GM19463 (cell line): ENCODE data around the gene ASIC3.

ENCODE experiments used
- ATAC-seq: cut with Tn5 transposase; IDR thresholded peaks from one replicate; pipeline ENCODE4 v1.9.1; 2021; ENCODE audit warnings: mild to moderate bottlenecking, moderate library complexity; ENCODE audit not compliant: unreplicated experiment

ASIC3 gene

DNA sequence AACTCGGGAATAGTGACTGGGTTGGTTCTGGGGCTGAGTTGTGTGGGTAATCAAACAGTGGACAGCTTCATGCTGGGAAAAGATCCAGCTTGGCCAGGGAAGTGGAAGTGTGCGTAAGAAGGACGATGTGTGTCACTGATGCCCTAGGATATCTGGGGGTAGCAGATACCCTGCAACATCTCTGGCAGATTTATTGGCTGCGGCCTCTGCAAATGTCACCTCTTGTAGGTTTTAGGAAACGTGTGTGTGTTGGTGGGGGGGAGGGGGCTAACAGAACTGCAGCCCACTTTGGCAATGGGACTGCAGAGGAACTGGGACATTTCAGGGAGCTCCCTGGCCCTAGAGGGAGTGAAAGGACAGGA, 37.0 kb downstream of the ASIC3 start:
- no peak for ATAC-seq

DNA sequence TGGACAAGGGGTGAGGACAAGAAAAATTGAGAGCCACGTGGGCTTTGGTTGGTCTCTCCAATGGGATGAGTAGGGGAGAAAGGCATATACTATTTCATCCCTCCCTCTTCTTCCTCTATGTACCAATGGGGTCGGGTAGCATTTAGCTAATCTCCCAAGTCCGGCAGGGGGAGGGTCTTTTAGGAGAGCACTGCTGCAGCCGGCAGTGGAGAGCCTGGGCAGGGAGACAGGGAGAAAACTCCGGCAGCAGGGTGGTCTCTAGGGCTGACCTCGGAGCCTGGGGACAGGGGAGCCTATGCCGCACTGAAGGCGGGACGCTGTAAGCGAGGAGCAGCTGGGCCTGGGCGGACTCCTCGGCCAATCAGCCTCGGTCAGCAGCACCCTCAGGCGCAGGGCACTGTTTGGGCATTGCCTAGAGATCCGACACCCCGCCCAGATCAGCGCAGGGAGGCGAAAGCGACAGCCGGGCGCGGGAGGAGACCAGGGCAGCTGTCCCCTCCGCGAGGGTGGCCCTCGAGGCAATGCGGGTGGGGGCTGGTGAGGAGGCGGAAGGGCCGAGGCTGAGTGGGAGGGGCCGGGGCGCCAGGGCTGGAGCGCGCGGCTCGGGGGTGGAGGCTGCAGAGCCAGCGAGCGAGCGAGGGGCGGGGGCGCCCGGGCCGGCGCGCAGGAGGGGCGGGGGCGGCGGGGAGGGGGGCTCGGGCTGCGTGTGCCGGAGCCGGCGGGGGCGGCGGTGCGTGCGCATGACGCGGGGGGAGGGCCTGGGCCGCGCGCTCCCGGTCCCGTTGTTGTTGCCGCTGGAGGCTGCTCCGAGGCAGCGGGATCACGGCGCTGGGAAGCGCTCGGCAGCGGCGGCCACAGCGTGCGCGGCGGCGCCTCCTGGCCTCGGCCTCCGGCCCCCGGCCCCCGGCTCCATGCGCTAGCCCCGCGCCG, 37.6 kb downstream of the ASIC3 start, which contains the start of gene AGAP3:
Gene AGAP3, plus strand, starts transcription at position 785 of the 930 bp plus-strand sequence. CDS start 267 bp downstream, outside the sequence.
- ATAC-seq = peak; percentile 41

- ATAC-seq = no peak
These were observed 38.5 kb downstream of the ASIC3 start for GRCh38 chr7:151086802-151087244.

- ATAC-seq = peak; percentile 27
These were observed 39.1 kb downstream of the ASIC3 start for GRCh38 chr7:151087245-151088018.

GRCh38 chr7:151088019-151088855, 39.9 kb downstream of the ASIC3 start:
- ATAC-seq = no peak

DNA sequence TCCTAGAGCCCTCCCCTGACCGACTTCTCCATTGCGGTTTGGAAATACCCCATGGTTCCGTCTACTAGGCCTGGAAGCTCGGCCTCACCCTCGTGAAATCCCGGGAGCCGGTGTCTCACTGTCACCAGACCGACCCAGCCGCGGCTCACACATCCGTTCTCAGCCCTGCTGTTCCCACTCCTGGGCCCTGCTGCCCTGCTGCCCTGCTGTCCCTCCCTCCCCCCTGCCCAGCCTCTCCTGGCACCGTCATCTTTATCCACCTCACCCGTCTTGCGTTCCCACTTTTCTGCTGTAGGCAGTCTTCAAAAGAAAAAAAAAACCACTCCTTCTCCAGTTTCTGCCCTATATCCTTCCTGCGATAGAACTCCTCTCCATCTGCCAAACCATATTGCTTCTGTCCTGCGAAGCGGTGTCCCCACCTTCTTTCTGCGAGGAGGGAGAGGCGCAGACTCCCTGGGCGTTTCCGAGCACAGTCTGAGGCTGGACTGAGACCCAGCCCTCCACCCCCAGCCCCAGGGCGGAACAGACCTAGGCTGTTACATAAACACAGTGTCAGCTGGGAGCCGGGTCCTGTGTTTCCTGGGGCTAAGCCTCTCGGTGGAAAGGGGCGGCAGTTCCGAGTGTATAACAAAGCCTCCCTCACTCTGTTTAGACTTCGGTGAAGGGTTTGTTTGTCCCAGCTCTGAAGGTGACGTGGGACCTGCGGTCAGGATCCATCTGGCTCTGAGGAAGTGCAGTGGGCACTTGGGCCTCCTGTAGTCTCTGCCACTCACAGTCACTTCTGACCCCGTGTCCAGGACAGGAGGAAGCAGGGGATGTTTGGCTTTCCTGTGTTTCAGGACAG, 40.7 kb downstream of the ASIC3 start:
- ATAC-seq = no peak

- ATAC-seq = no peak
These were observed 41.8 kb downstream of the ASIC3 start for GRCh38 chr7:151089893-151090730.

- no peak for ATAC-seq
These were observed 42.7 kb downstream of the ASIC3 start for GRCh38 chr7:151091003-151091402.

DNA sequence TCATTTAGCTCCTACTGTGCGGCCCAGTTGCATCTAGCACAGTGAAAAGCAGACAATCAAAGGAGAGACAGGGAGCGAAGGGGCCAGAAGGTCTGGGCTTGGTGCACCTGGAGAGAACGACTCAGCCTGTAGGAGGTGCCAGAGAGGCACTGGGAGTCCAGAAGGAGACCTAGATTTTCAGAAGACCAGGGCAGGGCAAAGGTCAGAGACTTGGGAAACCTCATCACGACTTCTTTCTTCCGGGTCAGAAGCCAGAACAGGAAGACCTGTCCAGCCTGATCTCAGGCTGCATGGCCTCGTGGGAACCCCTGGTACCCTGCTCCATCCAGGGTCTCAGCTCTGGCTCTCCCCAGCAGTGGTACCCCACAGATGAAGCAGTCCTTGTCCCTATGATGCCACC, 43.1 kb downstream of the ASIC3 start:
- no peak for ATAC-seq

DNA sequence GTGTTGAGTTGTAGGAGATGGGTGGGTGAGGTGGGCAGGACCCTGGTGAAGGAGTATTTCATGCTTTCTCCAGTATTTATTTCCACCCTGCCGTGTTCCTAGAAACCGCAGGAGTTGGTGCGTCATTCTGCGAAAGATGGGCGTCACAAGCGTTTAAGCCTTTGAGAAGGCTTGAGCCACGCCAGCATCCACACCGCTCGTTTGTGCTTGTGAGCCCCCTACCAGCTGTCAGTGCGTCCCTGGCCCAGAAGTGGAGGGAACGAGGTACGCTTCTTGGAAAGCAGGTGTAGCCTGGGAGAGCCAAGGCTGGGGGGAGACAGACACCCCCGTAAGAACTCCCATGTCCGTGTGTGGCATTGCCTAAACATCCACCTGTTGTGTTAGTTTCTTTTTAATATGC, 43.7 kb downstream of the ASIC3 start:
- no peak for ATAC-seq

DNA sequence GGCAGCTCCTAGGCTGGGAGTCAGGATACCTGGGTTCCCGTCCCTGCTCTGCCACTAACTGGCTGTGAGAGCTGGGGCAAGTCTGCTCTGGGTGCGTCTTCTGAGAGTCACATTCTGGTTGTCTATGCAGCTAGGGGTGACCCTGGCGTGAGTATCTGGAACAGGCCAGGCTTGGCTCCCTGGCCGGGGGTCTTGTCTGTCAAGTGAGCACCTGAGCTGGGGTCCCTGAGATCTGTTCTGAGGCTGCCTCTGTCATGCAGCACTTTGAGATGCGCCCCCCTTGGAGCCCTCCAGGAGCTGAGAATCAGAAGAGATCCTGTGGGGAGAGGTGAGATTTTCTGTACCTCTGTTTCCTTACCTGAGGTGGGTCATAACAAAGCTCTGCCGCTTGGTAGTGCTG, 45.4 kb downstream of the ASIC3 start:
- no peak for ATAC-seq

GRCh38 chr7:151094675-151095074, 46.3 kb downstream of the ASIC3 start:
- no peak for ATAC-seq

- ATAC-seq = no peak
These were observed 46.9 kb downstream of the ASIC3 start for GRCh38 chr7:151095123-151095797.

DNA sequence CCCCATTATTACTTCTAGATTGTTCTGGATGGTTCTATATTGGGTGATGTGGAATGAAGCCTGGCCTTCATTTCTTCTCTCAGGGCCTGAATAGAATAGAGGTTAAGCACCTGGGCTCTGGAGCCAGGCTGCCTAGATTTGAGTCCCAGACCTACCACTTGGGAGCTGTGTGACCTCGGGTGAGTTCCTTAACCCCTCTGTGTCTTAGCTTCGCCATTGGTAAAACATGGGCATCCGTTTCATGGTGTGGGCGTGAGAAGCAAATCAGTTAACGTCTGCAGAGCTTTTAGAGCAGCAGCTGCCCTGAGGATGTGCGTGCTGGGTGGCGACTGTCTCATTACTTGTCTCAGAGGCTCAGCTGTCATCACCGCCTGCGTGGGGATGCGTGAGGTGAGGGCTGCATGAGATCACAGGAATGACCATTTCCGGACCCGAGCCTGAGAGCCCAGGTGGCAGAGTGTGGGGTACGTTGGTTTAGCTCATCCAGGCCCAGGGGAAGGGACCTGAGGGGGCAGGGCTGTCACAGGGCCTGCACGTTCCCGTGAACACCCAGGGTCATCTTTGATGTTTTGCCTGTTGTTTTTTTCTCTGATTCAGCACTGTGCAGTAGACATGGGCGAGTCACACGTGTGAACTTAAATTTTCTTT, 47.6 kb downstream of the ASIC3 start:
- no peak for ATAC-seq

DNA sequence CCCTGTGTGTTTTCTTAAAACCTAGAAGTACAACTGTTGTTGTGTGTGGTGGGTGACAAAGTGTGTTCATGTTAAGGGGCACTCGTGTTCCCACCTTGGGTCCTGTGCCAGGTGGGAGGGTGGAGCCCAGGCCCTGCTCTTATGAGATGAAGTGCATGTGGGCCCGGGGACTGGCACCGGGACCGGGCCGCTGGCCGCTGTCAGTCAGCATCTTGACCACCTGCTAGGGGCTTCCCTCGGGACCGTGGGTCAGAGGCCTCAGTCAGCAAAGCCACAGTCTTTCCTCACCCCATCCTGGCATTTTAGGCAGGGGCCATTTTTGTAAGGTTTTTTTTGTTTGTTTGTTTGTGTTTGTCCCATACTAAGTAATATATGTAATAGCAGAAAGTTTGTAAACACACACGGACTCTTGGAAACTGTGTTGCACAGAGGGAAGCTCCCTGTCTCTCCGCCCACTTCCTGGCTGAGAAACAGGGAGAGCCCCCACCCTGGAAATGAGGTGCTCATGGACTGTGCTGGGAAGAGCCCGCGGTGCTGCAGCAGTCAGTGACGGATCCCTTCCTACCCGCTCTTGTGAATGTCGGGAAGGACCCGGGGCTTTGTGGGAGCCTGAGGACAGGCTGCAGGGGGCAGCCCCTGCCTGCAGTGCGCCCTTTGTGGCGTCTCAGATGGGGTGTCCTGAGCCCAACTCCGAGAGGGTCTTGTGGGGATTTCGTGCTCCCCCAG, 51.3 kb downstream of the ASIC3 start:
- no peak for ATAC-seq

DNA sequence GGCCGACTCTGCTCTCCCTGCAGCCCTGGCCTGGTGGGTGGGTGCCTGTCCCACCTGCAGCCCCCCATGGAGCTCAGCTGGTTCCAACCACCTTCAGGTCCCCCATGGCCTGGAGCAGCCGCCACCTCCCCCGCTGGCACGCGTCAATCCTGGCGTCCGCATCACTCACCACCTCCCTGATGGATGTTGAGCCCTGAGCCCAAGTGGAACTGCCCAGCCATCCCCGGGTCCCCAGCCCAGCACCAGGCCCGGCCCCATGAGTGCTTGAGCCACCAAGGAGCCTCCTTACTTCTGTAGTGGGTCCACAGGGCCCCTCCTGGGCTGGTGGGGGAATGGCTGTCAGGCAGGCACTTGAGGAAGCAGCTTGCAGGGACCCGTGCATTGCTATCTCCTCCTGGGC, 52.6 kb downstream of the ASIC3 start:
- ATAC-seq = no peak

DNA sequence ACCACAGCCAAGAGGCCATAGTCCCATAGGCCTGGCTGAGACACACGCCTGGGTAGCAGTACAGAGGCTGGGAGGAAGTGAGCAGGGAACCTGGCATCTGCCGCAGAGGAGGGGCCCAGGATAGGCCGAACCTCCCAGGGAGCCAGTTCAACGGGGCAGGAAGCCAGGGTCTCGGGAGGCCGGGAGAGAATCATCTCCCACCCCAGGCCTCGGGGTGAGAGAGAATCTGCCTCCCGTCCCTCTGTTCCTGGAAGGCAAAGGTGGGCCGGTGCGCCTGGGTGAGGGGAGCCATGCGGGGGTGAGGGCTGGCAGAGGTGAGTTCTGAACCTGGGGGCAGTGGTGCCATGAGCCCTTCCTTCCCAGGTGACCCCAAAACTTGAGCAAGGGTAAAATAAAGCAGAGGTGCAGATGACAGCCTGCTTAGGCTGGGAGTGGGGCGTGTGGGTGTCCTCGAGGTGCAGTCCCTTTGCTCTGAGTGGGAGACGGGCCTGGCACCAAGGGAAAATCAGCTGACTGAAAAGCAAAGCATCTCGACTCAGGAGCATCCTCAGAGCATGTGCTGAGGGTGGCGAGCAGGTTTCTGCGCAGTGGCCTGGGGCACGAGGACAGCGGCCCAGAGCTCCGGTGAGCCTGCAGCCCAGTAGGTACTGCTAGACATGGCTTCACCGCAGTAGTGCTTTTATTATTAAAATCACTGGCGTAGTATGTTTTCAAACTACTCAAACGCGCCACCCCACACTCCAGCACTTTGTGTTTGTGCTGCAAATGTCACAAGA, 53.5 kb downstream of the ASIC3 start:
- no peak for ATAC-seq
